Thyroid gland (tissue), 4 donors: Measurements from ENCODE around the gene LSM11. TPM values are rescaled to one million over a fixed set of nuclear protein-coding genes. Genes with fewer than 3 reads are reported as not detected.
"Not testable (repeated sequence)": the region's sequence is repeated elsewhere in the genome, so short reads cannot be mapped to it uniquely, and the experiment has no call there.

Source experiments
- DNase-seq, 2 donors: peaks; one replicate each; pipeline ENCODE4 v3.0.0-alpha.2; 2019
- H3K27ac ChIP-seq, 3 donors: fragments of 200-600 bp; sonication (generic); 1 replicate in 2 of 3; 2 replicates in 1 of 3; pipeline ENCODE4 v1.5.1; 2016 to 2019; ENCODE audit warnings: mild to moderate bottlenecking in 1 of 3, moderate library complexity in 1 of 3
- H3K27me3 ChIP-seq: fragments of 200-600 bp; sonication (generic); one replicate; pipeline ENCODE4 v1.5.1; 2019
- H3K36me3 ChIP-seq, 2 donors: fragments of 200-600 bp; sonication (generic); one replicate each; pipeline ENCODE4 v1.5.1; 2016 to 2019
- H3K4me1 ChIP-seq, 2 donors: fragments of 200-600 bp; sonication (generic); one replicate each; pipeline ENCODE4 v1.5.1; 2017 to 2019
- H3K4me3 ChIP-seq, 3 donors: fragments of 200-600 bp; sonication (generic); replicated peaks in 1 of 3; 1 replicate in 2 of 3; 2 replicates in 1 of 3; pipeline ENCODE4 v1.5.1; 2016; ENCODE audit warnings: mild to moderate bottlenecking in 1 of 3
- H3K9me3 ChIP-seq: fragments of 200-600 bp; sonication (generic); one replicate; pipeline ENCODE4 v1.5.1; 2017
- POLR2A ChIP-seq, 2 donors: fragments of 450-650 bp; IDR thresholded peaks; one replicate each; pipeline ENCODE4 v1.6.1; 2017; ENCODE audit warnings: antibody characterized with exemption in 2 of 2, mild to moderate bottlenecking in 2 of 2, moderate library complexity in 1 of 2
- WGBS, 2 donors: methylation state at CpG; one replicate each; pipeline ENCODE4 v1.1.5; 2017; 5-methylcytosine and 5-hydroxymethylcytosine counted together
- intact Hi-C: fragments of 100-400 bp; cut with DNase I; formaldehyde crosslinking; loops from one replicate; pipeline ENCODE4 v1.15.1; 2023
- total RNA-seq, 4 donors: library from RNA; depleted of rRNA; stranded (reverse); fragments of >200 nt; gene quantifications; one replicate each; pipeline ENCODE4 v1.2.3, GENCODE V29; 2016
- TF ChIP-seq, protein P1 (sequence below), 6 experiments: fragments of 200-600 bp in 3 of 6; fragments of 450-650 bp in 3 of 6; sonication (generic) in 3 of 6; IDR thresholded peaks; one replicate each; pipeline ENCODE4 v1.5.1; 2016 to 2019; ENCODE audit warnings: antibody characterized with exemption in 6 of 6, mild to moderate bottlenecking in 2 of 6, inconsistent platforms in 1 of 6, moderate library complexity in 1 of 6

LSM11 gene
- total RNA-seq, 4 donors from 2014 or later: 2.2 to 4.7 (median 3.8) TPM

DNA sequence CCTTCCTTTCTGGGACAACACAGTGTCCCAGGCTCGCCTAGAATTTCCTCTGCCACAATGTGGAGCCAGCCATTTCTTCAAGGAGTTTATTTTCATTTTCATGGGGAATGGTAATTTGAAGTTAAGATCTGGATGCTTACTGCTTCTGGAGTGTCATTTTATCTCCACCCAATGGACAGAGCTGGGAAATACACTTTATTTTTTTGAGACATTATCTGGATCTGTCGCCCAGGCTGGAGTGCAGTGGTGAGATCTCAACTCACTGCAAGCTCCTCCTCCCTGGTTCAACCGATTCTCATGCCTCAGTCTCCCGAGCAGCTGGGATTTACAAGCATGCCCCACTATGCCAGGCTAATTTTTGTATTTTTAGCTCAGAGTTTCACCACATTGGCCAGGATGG, 25.0 kb upstream of the LSM11 start:
- Histone ChIP-seq H3K4me1 (peaks cover 2 to 4% of the 10 kb centered on the region in 2 donors), H3K27me3 (no peaks in the 10 kb centered on the region), H3K4me3 (no peak overlapping the region), H3K9me3 (no peaks in the 10 kb centered on the region), H3K27ac (no peak overlapping the region), H3K36me3 (no peaks in the 10 kb centered on the region)
- intact Hi-C loops: loop anchor here (10.0 kb wide), 1 partner anchor 274 kb away; no protein-coding TSS in a partner anchor
- DNase-seq: peak; percentile 6 to 17
- TF ChIP-seq, protein P1, sequence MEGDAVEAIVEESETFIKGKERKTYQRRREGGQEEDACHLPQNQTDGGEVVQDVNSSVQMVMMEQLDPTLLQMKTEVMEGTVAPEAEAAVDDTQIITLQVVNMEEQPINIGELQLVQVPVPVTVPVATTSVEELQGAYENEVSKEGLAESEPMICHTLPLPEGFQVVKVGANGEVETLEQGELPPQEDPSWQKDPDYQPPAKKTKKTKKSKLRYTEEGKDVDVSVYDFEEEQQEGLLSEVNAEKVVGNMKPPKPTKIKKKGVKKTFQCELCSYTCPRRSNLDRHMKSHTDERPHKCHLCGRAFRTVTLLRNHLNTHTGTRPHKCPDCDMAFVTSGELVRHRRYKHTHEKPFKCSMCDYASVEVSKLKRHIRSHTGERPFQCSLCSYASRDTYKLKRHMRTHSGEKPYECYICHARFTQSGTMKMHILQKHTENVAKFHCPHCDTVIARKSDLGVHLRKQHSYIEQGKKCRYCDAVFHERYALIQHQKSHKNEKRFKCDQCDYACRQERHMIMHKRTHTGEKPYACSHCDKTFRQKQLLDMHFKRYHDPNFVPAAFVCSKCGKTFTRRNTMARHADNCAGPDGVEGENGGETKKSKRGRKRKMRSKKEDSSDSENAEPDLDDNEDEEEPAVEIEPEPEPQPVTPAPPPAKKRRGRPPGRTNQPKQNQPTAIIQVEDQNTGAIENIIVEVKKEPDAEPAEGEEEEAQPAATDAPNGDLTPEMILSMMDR (IDR thresholded peaks at IDR 0.05): peak; percentile 13 to 70 (median 49)
- no peak for TF ChIP-seq POLR2A (IDR thresholded peaks at IDR 0.05)
- 1 to 5% methylated on average over 4 of the region's 4 CpGs for WGBS, 2 donors

DNA sequence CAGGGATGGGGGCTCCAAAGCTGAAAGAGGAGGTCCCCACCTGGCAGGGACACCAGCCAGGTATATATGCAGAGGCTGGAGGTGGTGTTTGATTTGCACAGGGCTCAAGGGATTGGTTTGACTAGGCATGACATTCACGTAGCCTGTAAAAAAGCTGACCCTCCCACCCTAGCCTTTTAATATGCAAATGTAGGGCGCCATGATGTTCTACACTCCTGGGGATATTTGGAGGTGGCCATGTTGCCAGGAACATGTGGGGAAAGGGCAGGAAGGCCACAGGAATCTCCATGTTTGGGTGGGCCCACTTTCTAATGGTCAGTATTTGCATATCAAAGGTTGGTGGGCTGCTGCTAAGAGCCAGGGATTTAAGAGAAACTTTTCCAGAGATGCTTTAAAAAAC, 24.3 kb upstream of the LSM11 start:
- Histone ChIP-seq H3K9me3 (no peaks in the 10 kb centered on the region), H3K4me1 (peaks cover 2 to 4% of the 10 kb centered on the region in 2 donors), H3K36me3 (no peaks in the 10 kb centered on the region), H3K27me3 (no peaks in the 10 kb centered on the region), H3K4me3 (no peak overlapping the region), H3K27ac (no peak overlapping the region)
- DNase-seq: no peak
- TF ChIP-seq POLR2A (IDR thresholded peaks at IDR 0.05): no peak
- WGBS, 2 donors: 89 to 94% methylated on average over 1 to 2 of the region's 2 CpGs
- intact Hi-C loops: loop anchor here (10.0 kb wide), 1 partner anchor 274 kb away; no protein-coding TSS in a partner anchor

DNA sequence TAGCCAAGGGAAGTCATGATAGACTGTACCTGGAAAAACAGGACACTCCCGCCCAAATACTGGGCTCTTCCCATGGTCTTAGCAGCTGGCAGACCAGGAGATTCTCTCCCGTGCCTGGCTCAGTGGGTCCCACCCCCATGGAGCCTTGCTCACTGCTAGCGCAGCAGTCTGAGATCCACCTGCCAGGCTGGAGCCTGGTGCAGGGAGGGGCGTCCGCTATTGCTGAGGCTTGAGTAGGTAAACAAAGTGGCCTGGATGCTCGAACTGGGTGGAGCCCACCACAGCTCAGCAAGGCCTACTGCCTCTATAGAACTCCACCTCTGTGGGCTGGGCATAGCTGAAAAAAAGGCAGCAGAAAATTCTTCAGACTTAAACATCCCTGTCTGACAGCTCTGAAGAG, 22.4 kb upstream of the LSM11 start:
- no peak for DNase-seq
- TF ChIP-seq POLR2A (IDR thresholded peaks at IDR 0.05): no peak
- TF ChIP-seq, protein P1 (IDR thresholded peaks at IDR 0.05): no peak
- Histone ChIP-seq H3K4me3 (no peak overlapping the region), H3K4me1 (peaks cover 2 to 4% of the 10 kb centered on the region in 2 donors), H3K9me3 (no peaks in the 10 kb centered on the region), H3K36me3 (no peaks in the 10 kb centered on the region), H3K27ac (no peak overlapping the region), H3K27me3 (no peaks in the 10 kb centered on the region)
- intact Hi-C loops: no loop called here
- WGBS, 2 donors: 80 to 86% methylated on average over 6 of the region's 6 CpGs

DNA sequence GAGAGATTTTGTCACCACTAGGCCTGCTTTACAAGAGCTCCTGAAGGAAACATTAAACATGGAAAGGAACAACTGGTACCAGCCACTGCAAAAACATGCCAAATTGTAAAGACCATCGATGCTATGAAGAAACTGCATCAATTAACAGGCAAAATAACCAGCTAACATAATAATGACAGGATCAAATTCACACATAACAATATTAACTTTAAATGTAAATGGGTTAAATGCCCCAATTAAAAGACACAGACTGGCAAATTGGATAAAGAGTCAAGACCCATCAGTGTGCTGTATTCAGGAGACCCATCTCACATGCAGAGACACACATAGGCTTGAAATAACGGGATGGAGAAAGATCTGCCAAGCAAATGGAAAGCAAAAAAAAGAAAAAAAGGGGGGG, 20.6 kb upstream of the LSM11 start:
- intact Hi-C loops, H3K4me3 ChIP-seq, H3K9me3 ChIP-seq, H3K36me3 ChIP-seq, H3K27ac ChIP-seq, DNase-seq, H3K27me3 ChIP-seq, H3K4me1 ChIP-seq: not testable (repeated sequence)
- 88 to 89% methylated on average over 2 of the region's 2 CpGs for WGBS, 2 donors

DNA sequence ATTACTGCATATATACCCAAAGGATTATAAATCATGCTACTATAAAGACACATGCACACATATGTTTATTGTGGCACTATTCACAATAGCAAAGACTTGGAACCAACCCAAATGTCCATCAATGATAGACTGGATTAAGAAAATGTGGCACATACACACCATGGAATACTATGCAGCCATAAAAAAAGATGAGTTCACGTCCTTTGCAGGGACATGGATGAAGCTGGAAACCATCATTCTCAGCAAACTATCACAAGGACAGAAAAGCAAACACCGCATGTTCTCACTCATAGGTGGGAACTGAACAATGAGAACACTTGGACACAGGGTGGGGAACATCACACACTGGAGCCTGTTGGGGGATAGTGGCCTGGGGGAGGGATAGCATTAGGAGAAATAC, 16.9 kb upstream of the LSM11 start:
- H3K9me3 ChIP-seq, H3K4me3 ChIP-seq, DNase-seq, H3K4me1 ChIP-seq, H3K27me3 ChIP-seq, H3K27ac ChIP-seq, intact Hi-C loops, H3K36me3 ChIP-seq: not testable (repeated sequence)
- WGBS, 2 donors: 70 to 100% methylated on average over 2 of the region's 2 CpGs

DNA sequence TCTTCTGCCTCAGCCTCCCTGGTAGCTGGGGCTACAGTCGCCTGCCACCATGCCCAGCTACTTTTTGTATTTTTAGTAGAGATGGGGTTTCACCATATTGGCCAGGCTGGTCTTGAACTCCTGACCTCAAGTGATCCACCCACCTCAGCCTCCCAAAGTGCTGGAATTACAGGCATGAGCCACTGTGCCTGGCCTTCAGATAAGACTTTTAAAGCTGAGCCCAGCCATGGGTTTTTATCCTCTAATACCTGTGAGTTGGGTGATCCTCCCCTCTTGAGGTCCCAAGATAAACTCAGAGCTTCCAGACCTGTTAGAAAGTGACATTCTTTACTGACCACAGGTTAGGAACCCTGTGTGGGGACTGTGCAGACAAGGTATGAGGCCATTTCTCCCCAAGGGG, 15.7 kb upstream of the LSM11 start:
- WGBS, 2 donors: 88% methylated on average over 1 of the region's 1 CpG

DNA sequence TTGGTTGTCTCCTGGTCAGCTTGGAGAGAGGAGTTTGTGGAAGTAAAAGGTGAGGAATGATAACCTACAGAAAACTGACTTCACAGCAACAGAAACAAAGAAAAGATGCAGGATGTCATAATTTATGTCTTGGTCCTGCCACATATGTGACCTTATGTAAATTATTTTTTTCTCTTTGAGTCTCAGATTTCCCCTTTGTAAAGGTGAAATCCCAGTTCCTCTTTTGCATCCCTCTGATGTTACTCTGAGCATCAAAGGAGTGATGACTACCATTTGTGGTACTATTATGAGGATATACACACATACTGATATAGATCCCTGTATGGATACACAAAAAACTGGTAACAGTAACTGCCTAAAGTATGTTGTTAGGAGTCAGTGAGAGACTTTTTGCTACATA, 13.7 kb upstream of the LSM11 start:
- TF ChIP-seq POLR2A (IDR thresholded peaks at IDR 0.05): no peak
- TF ChIP-seq, protein P1 (IDR thresholded peaks at IDR 0.05): no peak
- intact Hi-C loops: loop anchor here (10.0 kb wide), 1 partner anchor 585 kb away; the partner anchor contains the start of gene MED7
- Histone ChIP-seq H3K4me1 (peaks cover 0 to 5% of the 10 kb centered on the region in 2 donors), H3K36me3 (peaks cover 0 to 12% of the 10 kb centered on the region in 2 donors), H3K4me3 (no peak overlapping the region), H3K27ac (no peak overlapping the region), H3K9me3 (no peaks in the 10 kb centered on the region), H3K27me3 (no peaks in the 10 kb centered on the region)
- DNase-seq: no peak

More for the DNA sequence above, 15.7 kb upstream of the LSM11 start:
- H3K36me3 ChIP-seq, H3K4me3 ChIP-seq, H3K9me3 ChIP-seq, DNase-seq, H3K27ac ChIP-seq, intact Hi-C loops, H3K27me3 ChIP-seq, H3K4me1 ChIP-seq: not testable (repeated sequence)
